ENCODE measurements around the gene TP53INP2. TPM values are rescaled to one million over a fixed set of nuclear protein-coding genes. Genes with fewer than 3 reads are reported as not detected.
A peak's percentile ranks its signal among the peaks of the same experiment; 100 is the strongest.

Gene TP53INP2
- total and polyA plus RNA-seq, 2 experiments from 2014 or later, result 2.7 to 3.3 TPM

- TF ChIP-seq ZNF462 (CRISPR knock-in tag; IDR thresholded peaks at IDR 0.05), result no peak
Observed at GRCh38 chr20:34689486-34689885, 14.7 kb upstream of the TP53INP2 start (continued).

GRCh38 chr20:34691838-34692237, 12.3 kb upstream of the TP53INP2 start:
- H3K27ac Mint-ChIP-seq, result no peak overlapping the region
- no peaks in the 10 kb centered on the region for H3K4me1 Mint-ChIP-seq
- Histone ChIP-seq H3K4me3 (no peak overlapping the region), H3K79me2 (replicated peaks; ENCODE audit: insufficient read depth) (no peaks in the 10 kb centered on the region), H3F3A (replicated peaks; ENCODE audit: low read depth) (no peaks in the 10 kb centered on the region), H3K27me3 (ENCODE audit: insufficient read depth) (no peaks in the 10 kb centered on the region), H3K4me1 (ENCODE audit: insufficient read depth) (no peaks in the 10 kb centered on the region), H3K36me3 (ENCODE audit: insufficient read depth) (no peaks in the 10 kb centered on the region), H3K9me2 (ENCODE audit: insufficient read depth) (no peaks in the 10 kb centered on the region), H3K27ac (ENCODE audit: low read depth) (no peak overlapping the region), H3K4me2 (no peak overlapping the region), H4K20me1 (replicated peaks; ENCODE audit: insufficient read depth) (no peaks in the 10 kb centered on the region), H2AFZ (0 out of 2 replicates have a peak overlapping the region, but pooled peaks have one; percentile 32)
- H3K9me3 Mint-ChIP-seq, result no peaks in the 10 kb centered on the region
- H3K36me3 Mint-ChIP-seq (ENCODE audit: low read depth), result no peaks in the 10 kb centered on the region
- H3K4me3 Mint-ChIP-seq, result no peak overlapping the region
- H3K27me3 Mint-ChIP-seq (ENCODE audit: insufficient read depth, low read depth, poor library complexity), result peaks cover 11% of the 10 kb centered on the region
- ATAC-seq, result no peak
- DNase-seq (ENCODE audit: low spot score), result no peak
- no peak for TF ChIP-seq CTCF (conservative IDR thresholded peaks at IDR 0.05; ENCODE audit: low read depth in 2 of 2)
- no peak for TF ChIP-seq JUNB (IDR thresholded peaks at IDR 0.05; ENCODE audit: unreplicated experiment)
- TF ChIP-seq ZNF114 (CRISPR knock-in tag; IDR thresholded peaks at IDR 0.05), result no peak
- no peak for TF ChIP-seq REST (IDR thresholded peaks at IDR 0.05; ENCODE audit: unreplicated experiment)
- no peak for TF ChIP-seq EZH2 (IDR thresholded peaks at IDR 0.05; ENCODE audit: low read depth, unreplicated experiment)
- no peak for TF ChIP-seq ETS1 (IDR thresholded peaks at IDR 0.05)
- TF ChIP-seq NANOG (IDR thresholded peaks at IDR 0.05; ENCODE audit: borderline replicate concordance), result no peak
- TF ChIP-seq ZNF331 (CRISPR knock-in tag; IDR thresholded peaks at IDR 0.05; ENCODE audit: low read depth), result no peak
- TF ChIP-seq EZH2phosphoT487 (IDR thresholded peaks at IDR 0.05; ENCODE audit: unreplicated experiment), result no peak
